ENCODE data around the gene GRIK4. TPM values are rescaled to one million over a fixed set of nuclear protein-coding genes. Genes with fewer than 3 reads are reported as not detected.
A peak's percentile ranks its signal among the peaks of the same experiment; 100 is the strongest.

GRIK4 gene
- total and polyA plus RNA-seq, 2 donors from 2014 or later, result 0.25 TPM; not detected in 1

DNA sequence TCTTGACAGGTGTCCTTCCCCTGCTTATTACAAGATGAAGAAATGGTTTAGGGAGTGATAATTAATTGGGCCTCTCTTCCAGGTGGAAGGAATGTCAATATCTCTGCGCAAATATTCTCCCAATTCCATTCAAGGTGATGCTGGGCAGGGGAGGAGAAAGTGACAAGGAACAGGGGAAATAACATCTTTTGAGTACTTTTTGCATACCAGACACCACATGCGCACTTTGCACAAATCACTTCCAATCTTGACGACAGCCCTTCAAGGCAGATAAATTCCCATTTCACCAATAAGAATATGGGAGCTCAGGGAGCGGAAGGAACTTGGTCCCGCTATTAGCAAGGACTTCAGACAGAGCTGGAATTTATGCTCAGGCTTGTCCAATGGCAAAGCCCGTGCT is 367.2 kb downstream of the GRIK4 start:
- TF ChIP-seq, protein P1, sequence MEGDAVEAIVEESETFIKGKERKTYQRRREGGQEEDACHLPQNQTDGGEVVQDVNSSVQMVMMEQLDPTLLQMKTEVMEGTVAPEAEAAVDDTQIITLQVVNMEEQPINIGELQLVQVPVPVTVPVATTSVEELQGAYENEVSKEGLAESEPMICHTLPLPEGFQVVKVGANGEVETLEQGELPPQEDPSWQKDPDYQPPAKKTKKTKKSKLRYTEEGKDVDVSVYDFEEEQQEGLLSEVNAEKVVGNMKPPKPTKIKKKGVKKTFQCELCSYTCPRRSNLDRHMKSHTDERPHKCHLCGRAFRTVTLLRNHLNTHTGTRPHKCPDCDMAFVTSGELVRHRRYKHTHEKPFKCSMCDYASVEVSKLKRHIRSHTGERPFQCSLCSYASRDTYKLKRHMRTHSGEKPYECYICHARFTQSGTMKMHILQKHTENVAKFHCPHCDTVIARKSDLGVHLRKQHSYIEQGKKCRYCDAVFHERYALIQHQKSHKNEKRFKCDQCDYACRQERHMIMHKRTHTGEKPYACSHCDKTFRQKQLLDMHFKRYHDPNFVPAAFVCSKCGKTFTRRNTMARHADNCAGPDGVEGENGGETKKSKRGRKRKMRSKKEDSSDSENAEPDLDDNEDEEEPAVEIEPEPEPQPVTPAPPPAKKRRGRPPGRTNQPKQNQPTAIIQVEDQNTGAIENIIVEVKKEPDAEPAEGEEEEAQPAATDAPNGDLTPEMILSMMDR (IDR thresholded peaks at IDR 0.05; ENCODE audit: borderline replicate concordance, extremely low read depth, insufficient read depth), result no peak
- H3K27me3 ChIP-seq (ENCODE audit: control insufficient read depth, insufficient read depth, low read length), result no peaks in the 10 kb centered on the region
- H3K9me3 ChIP-seq (ENCODE audit: control insufficient read depth in 2 of 3, insufficient read depth in 1 of 3, low read length in 3 of 3), result no peaks in the 10 kb centered on the region
- H3K9ac ChIP-seq (ENCODE audit: low read length in 3 of 3), result no peak overlapping the region
- FAIRE-seq, result no peak
- no peak for DNase-seq
- H3K4me3 ChIP-seq (ENCODE audit: low read length in 3 of 3), result no peak overlapping the region
- no peaks in the 10 kb centered on the region for H3K36me3 ChIP-seq (ENCODE audit: control insufficient read depth in 2 of 3, insufficient read depth in 3 of 3, low read length in 3 of 3)
- H3K27ac ChIP-seq (ENCODE audit: low read depth in 2 of 2, low read length in 2 of 2), result no peak overlapping the region
- intact Hi-C loops (cut with DNase I), result no loop called here
- peaks cover 0 to 5% (median 2%) of the 10 kb centered on the region in 3 donors for H3K4me1 ChIP-seq (ENCODE audit: control insufficient read depth in 2 of 3, insufficient read depth in 2 of 3, low read depth in 1 of 3, low read length in 3 of 3)

DNA sequence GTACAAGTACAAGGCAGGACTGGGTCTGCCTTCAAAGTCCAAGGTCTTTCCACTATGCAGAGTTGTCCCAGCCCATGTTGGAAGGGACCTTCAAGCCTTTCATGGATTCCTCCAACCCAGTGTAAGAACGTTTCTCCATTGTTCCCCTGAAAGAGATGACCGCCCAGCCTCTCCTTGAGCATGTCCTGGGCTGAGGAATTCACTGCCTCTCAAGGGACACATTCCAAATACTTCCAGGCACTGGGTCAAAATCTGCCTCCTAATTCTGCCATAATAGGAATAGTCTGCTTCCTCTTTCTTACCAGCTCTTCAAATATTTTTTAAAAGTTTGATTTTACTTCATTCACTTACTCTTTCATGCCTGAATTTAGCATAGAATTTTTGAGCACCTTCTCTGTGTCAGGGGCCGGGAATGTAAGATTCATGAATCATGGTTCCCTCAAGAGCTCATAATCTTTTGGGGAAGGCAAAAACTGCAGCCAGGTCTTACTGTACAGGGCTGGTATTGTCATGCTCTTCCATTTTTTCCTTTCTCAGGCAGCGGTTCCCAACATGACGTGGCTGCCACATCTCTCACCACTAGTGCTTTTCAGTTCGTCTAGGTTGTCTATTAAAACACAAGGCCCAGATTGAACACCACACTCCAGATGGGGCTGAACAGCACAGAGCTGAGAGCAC is 369.1 kb downstream of the GRIK4 start:
- no peak for FAIRE-seq
- TF ChIP-seq, protein P1 (IDR thresholded peaks at IDR 0.05; ENCODE audit: borderline replicate concordance, extremely low read depth, insufficient read depth), result no peak
- DNase-seq, result no peak

DNA sequence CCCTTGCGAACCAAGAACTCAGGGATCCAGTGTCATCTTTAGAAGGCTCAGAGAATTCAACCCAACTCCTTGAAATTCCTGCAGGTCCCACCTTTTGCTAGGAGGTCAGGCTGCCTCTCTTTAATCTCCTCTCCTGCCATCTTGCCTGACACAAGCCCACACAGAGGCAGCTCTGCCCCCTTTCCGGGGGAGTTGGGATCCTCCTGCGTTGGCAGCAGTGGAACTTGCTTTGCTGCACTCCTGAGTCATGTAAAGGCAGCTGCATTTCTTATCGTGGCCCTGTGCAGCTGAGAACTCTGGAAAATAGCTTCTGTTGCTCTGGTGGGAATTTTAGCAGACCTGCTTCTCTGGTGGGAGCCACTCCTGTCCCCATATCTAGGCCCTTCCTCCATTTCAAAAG is 370.0 kb downstream of the GRIK4 start:
- TF ChIP-seq, protein P1 (IDR thresholded peaks at IDR 0.05; ENCODE audit: borderline replicate concordance, extremely low read depth, insufficient read depth), result no peak
- FAIRE-seq, result no peak
- Histone ChIP-seq H3K36me3 (ENCODE audit: control insufficient read depth in 2 of 3, insufficient read depth in 3 of 3, low read length in 3 of 3) (no peaks in the 10 kb centered on the region), H3K4me3 (ENCODE audit: low read length in 3 of 3) (no peak overlapping the region), H3K9ac (ENCODE audit: low read length in 3 of 3) (no peak overlapping the region), H3K27me3 (ENCODE audit: control insufficient read depth, insufficient read depth, low read length) (no peaks in the 10 kb centered on the region), H3K4me1 (ENCODE audit: control insufficient read depth in 2 of 3, insufficient read depth in 2 of 3, low read depth in 1 of 3, low read length in 3 of 3) (peaks cover 0 to 5% (median 2%) of the 10 kb centered on the region in 3 donors), H3K27ac (ENCODE audit: low read depth in 2 of 2, low read length in 2 of 2) (no peak overlapping the region), H3K9me3 (ENCODE audit: control insufficient read depth in 2 of 3, insufficient read depth in 1 of 3, low read length in 3 of 3) (peaks cover 0 to 5% (median 0%) of the 10 kb centered on the region in 3 donors)
- peak in 4 of 5 donors; percentile 66 to 80 (median 74) for DNase-seq
- intact Hi-C loops (cut with DNase I), result no loop called here

More for the DNA sequence above, 369.1 kb downstream of the GRIK4 start:
- intact Hi-C loops (cut with DNase I), result no loop called here
- Histone ChIP-seq H3K27ac (ENCODE audit: low read depth in 2 of 2, low read length in 2 of 2) (no peak overlapping the region), H3K4me1 (ENCODE audit: control insufficient read depth in 2 of 3, insufficient read depth in 2 of 3, low read depth in 1 of 3, low read length in 3 of 3) (peaks cover 0 to 5% (median 2%) of the 10 kb centered on the region in 3 donors), H3K27me3 (ENCODE audit: control insufficient read depth, insufficient read depth, low read length) (no peaks in the 10 kb centered on the region), H3K9ac (ENCODE audit: low read length in 3 of 3) (no peak overlapping the region), H3K4me3 (ENCODE audit: low read length in 3 of 3) (no peak overlapping the region), H3K9me3 (ENCODE audit: control insufficient read depth in 2 of 3, insufficient read depth in 1 of 3, low read length in 3 of 3) (no peaks in the 10 kb centered on the region), H3K36me3 (ENCODE audit: control insufficient read depth in 2 of 3, insufficient read depth in 3 of 3, low read length in 3 of 3) (no peaks in the 10 kb centered on the region)

Measured in kidney (tissue), 14 donors.